H9 (cell line): ENCODE data around the gene KIAA1549. TPM values are rescaled to one million over a fixed set of nuclear protein-coding genes. Genes with fewer than 3 reads are reported as not detected.
A peak's percentile ranks its signal among the peaks of the same experiment; 100 is the strongest.

Experiments
- DNase-seq: peaks from one replicate; pipeline ENCODE4 v3.0.0-alpha.2; 2017
- H2AFZ ChIP-seq: one replicate; pipeline ENCODE4 v1.6.1; 2013; ENCODE audit warnings: mild to moderate bottlenecking, low read length, control low read depth, moderate library complexity
- H2AK5ac ChIP-seq: 2 replicates; pipeline ENCODE4 v1.6.1; 2013; ENCODE audit warnings: low read length, control low read depth, mixed read lengths; ENCODE audit not compliant: insufficient read length
- H2BK120ac ChIP-seq: one replicate; pipeline ENCODE4 v1.6.1; 2013; ENCODE audit warnings: low read depth, mild to moderate bottlenecking, low read length, control low read depth, inconsistent platforms; ENCODE audit not compliant: poor library complexity, severe bottlenecking
- H2BK12ac ChIP-seq: 2 replicates; pipeline ENCODE4 v1.6.1; 2013; ENCODE audit warnings: low read length, control low read depth, mixed read lengths, low read depth; ENCODE audit not compliant: insufficient read length
- H2BK15ac ChIP-seq: 2 replicates; pipeline ENCODE4 v1.6.1; 2013; ENCODE audit warnings: low read depth, low read length, control low read depth
- H2BK20ac ChIP-seq: one replicate; pipeline ENCODE4 v1.6.1; 2013; ENCODE audit warnings: low read depth, mild to moderate bottlenecking, low read length, control low read depth, inconsistent platforms; ENCODE audit not compliant: poor library complexity, severe bottlenecking
- H2BK5ac ChIP-seq: 2 replicates; pipeline ENCODE4 v1.6.1; 2013; ENCODE audit warnings: low read length, control low read depth, mixed read lengths; ENCODE audit not compliant: insufficient read length
- H3K14ac ChIP-seq: 2 replicates; pipeline ENCODE4 v1.6.1; 2013; ENCODE audit warnings: low read length, control low read depth; ENCODE audit not compliant: insufficient read depth
- H3K18ac ChIP-seq: 2 replicates; pipeline ENCODE4 v1.6.1; 2013; ENCODE audit warnings: low read depth, mild to moderate bottlenecking, mixed read lengths, low read length, control low read depth; ENCODE audit not compliant: insufficient read length
- H3K23ac ChIP-seq: 2 replicates; pipeline ENCODE4 v1.6.1; 2013; ENCODE audit warnings: low read length, control low read depth, mixed read lengths, low read depth; ENCODE audit not compliant: insufficient read length
- H3K23me2 ChIP-seq: 2 replicates; pipeline ENCODE4 v1.6.1; 2013; ENCODE audit warnings: low read depth, mild to moderate bottlenecking, mixed read lengths, low read length, control low read depth; ENCODE audit not compliant: insufficient read length, poor library complexity, severe bottlenecking
- H3K27ac ChIP-seq: 2 replicates; pipeline ENCODE4 v1.5.1; 2013; ENCODE audit warnings: low read length, control low read depth, mixed read lengths, low read depth; ENCODE audit not compliant: insufficient read length
- H3K27me3 ChIP-seq: 2 replicates; pipeline ENCODE4 v1.6.1; 2013; ENCODE audit warnings: low read length, control low read depth, inconsistent platforms; ENCODE audit not compliant: insufficient read depth
- H3K4ac ChIP-seq: 2 replicates; pipeline ENCODE4 v1.6.1; 2013; ENCODE audit warnings: low read depth, mild to moderate bottlenecking, control low read depth, inconsistent platforms, low read length, moderate library complexity
- H3K4me1 ChIP-seq: 2 replicates; pipeline ENCODE4 v1.6.1; 2013; ENCODE audit warnings: low read length, control low read depth, inconsistent platforms; ENCODE audit not compliant: insufficient read depth
- H3K4me2 ChIP-seq: 2 replicates; pipeline ENCODE4 v1.6.1; 2013; ENCODE audit warnings: low read length, control low read depth, mixed read lengths; ENCODE audit not compliant: insufficient read length, insufficient read depth
- H3K56ac ChIP-seq: 2 replicates; pipeline ENCODE4 v1.6.1; 2013; ENCODE audit warnings: low read depth, mild to moderate bottlenecking, mixed read lengths, low read length, control low read depth; ENCODE audit not compliant: insufficient read length
- H3K79me1 ChIP-seq: 2 replicates; pipeline ENCODE4 v1.6.1; 2013; ENCODE audit warnings: low read depth, mild to moderate bottlenecking, moderate library complexity, low read length, control low read depth, inconsistent platforms; ENCODE audit not compliant: insufficient read depth, poor library complexity, severe bottlenecking
- H3K79me2 ChIP-seq: 2 replicates; pipeline ENCODE4 v1.6.1; 2013; ENCODE audit warnings: low read length, control low read depth, inconsistent platforms; ENCODE audit not compliant: insufficient read depth
- H3K9ac ChIP-seq: 2 replicates; pipeline ENCODE4 v1.6.1; 2013; ENCODE audit warnings: low read length, control low read depth, mixed read lengths; ENCODE audit not compliant: insufficient read length; ENCODE audit errors: extremely low read depth
- H3K9me3 ChIP-seq: one replicate; pipeline ENCODE4 v1.6.1; 2013; ENCODE audit warnings: low read depth, low read length, inconsistent platforms; ENCODE audit not compliant: control insufficient read depth
- H3T11ph ChIP-seq: one replicate; pipeline ENCODE4 v1.6.1; 2013; ENCODE audit warnings: mild to moderate bottlenecking, low read length, control low read depth, inconsistent platforms
- H4K20me1 ChIP-seq: one replicate; pipeline ENCODE4 v1.6.1; 2013; ENCODE audit not compliant: control insufficient read depth, insufficient read length, insufficient read depth
- H4K5ac ChIP-seq: 2 replicates; pipeline ENCODE4 v1.6.1; 2013; ENCODE audit warnings: low read depth, mild to moderate bottlenecking, mixed read lengths, low read length, control low read depth; ENCODE audit not compliant: insufficient read length
- H4K8ac ChIP-seq: replicated peaks from 2 replicates; pipeline ENCODE4 v1.6.1; 2013; ENCODE audit warnings: low read length, control low read depth, mixed read lengths, low read depth; ENCODE audit not compliant: insufficient read length
- H4K91ac ChIP-seq: 2 replicates; pipeline ENCODE4 v1.6.1; 2013; ENCODE audit warnings: low read depth, mild to moderate bottlenecking, moderate library complexity, mixed read lengths, low read length, control low read depth; ENCODE audit not compliant: insufficient read length
- H3K27ac Mint-ChIP-seq, 3 experiments: 2 replicates in 2 of 3; 3 replicates in 1 of 3; pipeline ENCODE4 v1.8.0; 2020 to 2021; ENCODE audit warnings: mixed read lengths in 3 of 3, mild to moderate bottlenecking in 1 of 3, moderate library complexity in 1 of 3
- H3K27me3 Mint-ChIP-seq: 2 replicates; pipeline ENCODE4 v1.8.0; 2021; ENCODE audit warnings: low read depth, mild to moderate bottlenecking, moderate library complexity, mixed read lengths
- H3K36me3 Mint-ChIP-seq, 3 experiments: 2 replicates in 2 of 3; 3 replicates in 1 of 3; pipeline ENCODE4 v1.8.0; 2020 to 2021; ENCODE audit warnings: low read depth in 3 of 3, mixed read lengths in 3 of 3; ENCODE audit not compliant: insufficient read depth in 1 of 3
- H3K4me1 Mint-ChIP-seq, 2 experiments: 2 replicates each; pipeline ENCODE4 v1.8.0; 2020; ENCODE audit warnings: mixed read lengths in 2 of 2
- H3K4me3 Mint-ChIP-seq, 2 experiments: 2 replicates in 1 of 2; 3 replicates in 1 of 2; pipeline ENCODE4 v1.8.0; 2020 to 2021; ENCODE audit warnings: mild to moderate bottlenecking in 2 of 2, mixed read lengths in 2 of 2, moderate library complexity in 1 of 2
- H3K9me3 Mint-ChIP-seq, 2 experiments: 2 replicates in 1 of 2; 3 replicates in 1 of 2; pipeline ENCODE4 v1.8.0; 2020; ENCODE audit warnings: mild to moderate bottlenecking in 2 of 2, mixed read lengths in 2 of 2, moderate library complexity in 1 of 2
- CTCF ChIP-seq: fragments of 200-600 bp; sonication (generic); conservative IDR thresholded peaks from 3 replicates; pipeline ENCODE4 v1.8.0; 2021; ENCODE audit warnings: antibody characterized with exemption, mild to moderate bottlenecking
- WGBS: extraction: QIAGEN DNeasy Blood & Tissue Kit; methylation state at CpG from one replicate; pipeline ENCODE4 v1.1.7; 2013; ENCODE audit warnings: missing lambda C conversion rate, low lambda C conversion rate, mixed read lengths; ENCODE audit not compliant: insufficient read length; ENCODE audit errors: extremely low coverage; 5-methylcytosine and 5-hydroxymethylcytosine counted together
- total RNA-seq: library from RNA; stranded (reverse); gene quantifications from 2 replicates; pipeline ENCODE4 v1.2.1, GENCODE V29; 2021

Gene KIAA1549
- total RNA-seq, 1 experiment from 2014 or later: 11.9 TPM

DNA sequence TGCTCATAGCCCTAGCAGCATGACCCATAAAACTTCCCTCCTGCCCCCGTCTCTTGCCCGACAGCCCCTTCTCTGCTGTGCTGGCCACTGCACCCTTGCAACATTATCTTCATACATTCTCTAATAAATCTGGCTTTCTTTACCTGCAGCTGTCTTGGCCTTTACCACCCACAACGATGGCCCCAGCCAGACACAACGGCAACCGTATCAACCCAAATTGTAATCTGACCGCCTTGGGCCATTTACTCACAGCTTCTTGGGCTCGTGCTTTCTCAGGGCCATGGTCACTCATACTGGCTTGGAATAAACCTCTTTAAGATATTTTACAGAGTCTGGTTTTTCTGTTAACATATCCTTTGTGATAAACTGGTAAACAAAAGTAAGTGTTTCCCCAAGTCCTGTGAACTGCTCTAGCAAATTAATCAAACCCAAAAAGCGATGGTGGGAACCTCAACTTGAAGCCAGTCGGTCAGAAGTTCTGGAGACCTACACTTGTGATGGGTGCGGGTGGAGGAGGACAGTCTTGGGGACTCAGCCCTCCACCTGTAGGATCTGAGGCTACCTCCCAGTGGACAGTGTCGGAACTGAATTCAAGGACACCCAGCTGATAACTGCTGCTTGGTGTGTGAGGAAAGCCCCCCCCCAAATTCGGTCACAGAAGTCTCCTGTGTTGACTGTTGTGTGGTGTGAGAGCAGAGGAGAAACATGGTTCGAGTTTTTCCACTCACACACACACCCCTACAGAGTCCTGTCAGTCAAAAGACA lies 95.6 kb downstream of the KIAA1549 start:
- no peak overlapping the region for H3T11ph ChIP-seq
- peak; percentile 40; the same call in 2 of the 3 replicates for TF ChIP-seq CTCF
- H2BK5ac ChIP-seq: no peak overlapping the region
- H3K23ac ChIP-seq: no peak overlapping the region
- H2AFZ ChIP-seq: no peak overlapping the region
- no peaks in the 10 kb centered on the region for H3K27me3 ChIP-seq
- H4K8ac ChIP-seq: no peak overlapping the region
- peaks cover 10 to 15% (median 13%) of the 10 kb centered on the region in 3 experiments; a peak in 6 of 7 replicates for H3K36me3 Mint-ChIP-seq
- H3K56ac ChIP-seq: no peak overlapping the region
- peaks cover 6 to 10% of the 10 kb centered on the region in 2 experiments; a peak in 3 of 4 replicates for H3K4me1 Mint-ChIP-seq
- no peak overlapping the region for H2BK120ac ChIP-seq
- H2BK12ac ChIP-seq: no peak overlapping the region
- no peak overlapping the region for H3K4me3 Mint-ChIP-seq
- H2BK15ac ChIP-seq: no peak overlapping the region
- no peak overlapping the region for H4K5ac ChIP-seq
- H3K79me1 ChIP-seq: no peaks in the 10 kb centered on the region
- no peak overlapping the region for H3K4me2 ChIP-seq
- no peak overlapping the region for H3K27ac ChIP-seq
- H3K79me2 ChIP-seq: no peaks in the 10 kb centered on the region
- no CpG with 5 or more reads among the region's 13 CpGs for WGBS
- H3K27me3 Mint-ChIP-seq: no peaks in the 10 kb centered on the region
- no peak overlapping the region for H2AK5ac ChIP-seq
- no peak for DNase-seq
- H3K9ac ChIP-seq: no peak overlapping the region
- H3K14ac ChIP-seq: no peak overlapping the region
- H3K4me1 ChIP-seq: no peaks in the 10 kb centered on the region
- H3K18ac ChIP-seq: no peak overlapping the region
- no peaks in the 10 kb centered on the region for H3K9me3 ChIP-seq
- H3K4ac ChIP-seq: no peak overlapping the region
- no peaks in the 10 kb centered on the region for H4K20me1 ChIP-seq
- H4K91ac ChIP-seq: no peak overlapping the region
- H3K9me3 Mint-ChIP-seq: no peaks in the 10 kb centered on the region
- peak overlapping the region in 2 of 3 experiments; percentile 58 to 59; a peak in 2 of 7 replicates for H3K27ac Mint-ChIP-seq
- H3K23me2 ChIP-seq: no peaks in the 10 kb centered on the region
- H2BK20ac ChIP-seq: no peak overlapping the region
